SK-N-SH treated with all-trans-retinoic acid at 6 μM for 48 hours (cell line): ENCODE results near the gene SMC2.

Source experiments
- ATAC-seq: fragments of 200-7000 bp; cut with Tn5 transposase; 3 replicates; pipeline ENCODE4 v1.9.1; 2020; ENCODE audit warnings: mild to moderate bottlenecking, moderate library complexity
- ARNTL ChIP-seq: fragments of 450-650 bp; formaldehyde crosslinking; IDR thresholded peaks from 2 replicates; pipeline ENCODE4 v1.5.0; 2020; ENCODE audit warnings: low read depth, mild to moderate bottlenecking, moderate library complexity, borderline replicate concordance
- BACH2 ChIP-seq: fragments of 250-450 bp; sonication (Bioruptor Pico); IDR thresholded peaks from 2 replicates; pipeline ENCODE4 v1.9.0; 2021; ENCODE audit warnings: mild to moderate bottlenecking, borderline replicate concordance
- CSDC2 ChIP-seq: fragments of 250-450 bp; sonication (Bioruptor Pico); IDR thresholded peaks from 2 replicates; pipeline ENCODE4 v1.5.0; 2020; ENCODE audit warnings: mild to moderate bottlenecking, moderate library complexity
- CSRNP3 ChIP-seq: fragments of 250-450 bp; sonication (Bioruptor Pico); IDR thresholded peaks from 2 replicates; pipeline ENCODE4 v1.5.1; 2021; ENCODE audit warnings: mild to moderate bottlenecking, moderate library complexity
- ESRRG ChIP-seq: fragments of 250-450 bp; sonication (Bioruptor Pico); IDR thresholded peaks from 2 replicates; pipeline ENCODE4 v1.6.1; 2021; ENCODE audit warnings: mild to moderate bottlenecking
- ISL1 ChIP-seq: fragments of 250-450 bp; sonication (Bioruptor Pico); IDR thresholded peaks from 2 replicates; pipeline ENCODE4 v2.1.2; 2022; ENCODE audit warnings: mild to moderate bottlenecking, moderate library complexity
- OSR1 ChIP-seq: fragments of 250-450 bp; sonication (Bioruptor Pico); IDR thresholded peaks from 2 replicates; pipeline ENCODE4 v1.8.0; 2022; ENCODE audit warnings: moderate library complexity, mild to moderate bottlenecking, inconsistent platforms
- PPARA ChIP-seq: fragments of 250-450 bp; sonication (Bioruptor Pico); IDR thresholded peaks from 2 replicates; pipeline ENCODE4 v1.5.0; 2020; ENCODE audit warnings: mild to moderate bottlenecking, borderline replicate concordance
- RARB ChIP-seq: fragments of 250-450 bp; sonication (Bioruptor Pico); IDR thresholded peaks from 2 replicates; pipeline ENCODE4 v1.8.0; 2021; ENCODE audit warnings: mild to moderate bottlenecking, moderate library complexity
- TCF4 ChIP-seq: fragments of 250-450 bp; sonication (Bioruptor Pico); IDR thresholded peaks from 2 replicates; pipeline ENCODE4 v1.8.0; 2021; ENCODE audit warnings: mild to moderate bottlenecking, moderate library complexity, borderline replicate concordance
- TOX ChIP-seq: fragments of 250-450 bp; sonication (Bioruptor Pico); IDR thresholded peaks from 2 replicates; pipeline ENCODE4 v1.8.0; 2021; ENCODE audit warnings: mild to moderate bottlenecking, moderate library complexity, borderline replicate concordance
- TSHZ2 ChIP-seq: fragments of 250-450 bp; sonication (Bioruptor Pico); IDR thresholded peaks from 2 replicates; pipeline ENCODE4 v1.5.0; 2020; ENCODE audit warnings: mild to moderate bottlenecking, moderate library complexity
- ZC3H10 ChIP-seq: fragments of 250-450 bp; sonication (Bioruptor Pico); IDR thresholded peaks from 2 replicates; pipeline ENCODE4 v1.5.1; 2021; ENCODE audit warnings: mild to moderate bottlenecking, moderate library complexity
- ZFP3 ChIP-seq: fragments of 250-450 bp; sonication (Bioruptor Pico); IDR thresholded peaks from 2 replicates; pipeline ENCODE4 v1.5.0; 2020; ENCODE audit warnings: mild to moderate bottlenecking, moderate library complexity
- ZFP30 ChIP-seq: fragments of 450-650 bp; formaldehyde crosslinking; IDR thresholded peaks from 2 replicates; pipeline ENCODE4 v1.5.0; 2022; ENCODE audit warnings: mild to moderate bottlenecking, moderate library complexity
- ZNF565 ChIP-seq: fragments of 450-650 bp; formaldehyde crosslinking; conservative IDR thresholded peaks from 2 replicates; pipeline ENCODE4 v1.5.0; 2020; ENCODE audit warnings: low read depth, mild to moderate bottlenecking, moderate library complexity
- ZNF70 ChIP-seq: fragments of 450-650 bp; formaldehyde crosslinking; IDR thresholded peaks from 2 replicates; pipeline ENCODE4 v1.5.0; 2020; ENCODE audit warnings: mild to moderate bottlenecking, moderate library complexity
- ZNF8 ChIP-seq: fragments of 450-650 bp; formaldehyde crosslinking; IDR thresholded peaks from 2 replicates; pipeline ENCODE4 v1.5.0; 2020; ENCODE audit warnings: mild to moderate bottlenecking, moderate library complexity
- TF ChIP-seq, protein P1 (sequence below): fragments of 250-450 bp; sonication (Bioruptor Pico); IDR thresholded peaks from 2 replicates; pipeline ENCODE4 v1.8.0; 2021; ENCODE audit warnings: low read depth, mild to moderate bottlenecking, moderate library complexity, borderline replicate concordance

The SMC2 gene

GRCh38 chr9:104087894-104088293 lies 6.2 kb upstream of the SMC2 start (continued):
- TF ChIP-seq ZNF565 (CRISPR knock-in tag): no peak
- no peak for TF ChIP-seq ZNF70 (CRISPR knock-in tag)
- TF ChIP-seq CSRNP3 (CRISPR knock-in tag): no peak
- no peak for TF ChIP-seq ZFP30
- TF ChIP-seq, protein P1, sequence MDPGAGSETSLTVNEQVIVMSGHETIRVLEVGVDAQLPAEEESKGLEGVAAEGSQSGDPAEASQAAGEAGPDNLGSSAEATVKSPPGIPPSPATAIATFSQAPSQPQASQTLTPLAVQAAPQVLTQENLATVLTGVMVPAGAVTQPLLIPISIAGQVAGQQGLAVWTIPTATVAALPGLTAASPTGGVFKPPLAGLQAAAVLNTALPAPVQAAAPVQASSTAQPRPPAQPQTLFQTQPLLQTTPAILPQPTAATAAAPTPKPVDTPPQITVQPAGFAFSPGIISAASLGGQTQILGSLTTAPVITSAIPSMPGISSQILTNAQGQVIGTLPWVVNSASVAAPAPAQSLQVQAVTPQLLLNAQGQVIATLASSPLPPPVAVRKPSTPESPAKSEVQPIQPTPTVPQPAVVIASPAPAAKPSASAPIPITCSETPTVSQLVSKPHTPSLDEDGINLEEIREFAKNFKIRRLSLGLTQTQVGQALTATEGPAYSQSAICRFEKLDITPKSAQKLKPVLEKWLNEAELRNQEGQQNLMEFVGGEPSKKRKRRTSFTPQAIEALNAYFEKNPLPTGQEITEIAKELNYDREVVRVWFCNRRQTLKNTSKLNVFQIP (CRISPR knock-in tag): no peak
- TF ChIP-seq BACH2: no peak
- no peak for TF ChIP-seq PPARA

GRCh38 chr9:104088416-104088815 lies 5.7 kb upstream of the SMC2 start:
- no peak for TF ChIP-seq RARB (CRISPR knock-in tag)
- TF ChIP-seq ZFP30: no peak
- TF ChIP-seq ZNF70 (CRISPR knock-in tag): no peak
- TF ChIP-seq, all 23 proteins: peak for 0
- no peak for ATAC-seq

- TF ChIP-seq ZNF565 (CRISPR knock-in tag) (no peak), ZNF70 (CRISPR knock-in tag) (no peak), ZC3H10 (CRISPR knock-in tag) (no peak), OSR1 (CRISPR knock-in tag) (no peak), ESRRG (CRISPR knock-in tag) (no peak), ARNTL (CRISPR knock-in tag) (no peak), RARB (CRISPR knock-in tag) (no peak), ZNF8 (CRISPR knock-in tag) (no peak), TOX (CRISPR knock-in tag) (no peak), ZFP30 (no peak), ZFP3 (CRISPR knock-in tag) (no peak), TCF4 (CRISPR knock-in tag) (no peak), TSHZ2 (CRISPR knock-in tag) (no peak), CSRNP3 (CRISPR knock-in tag) (no peak)
- TF ChIP-seq, protein P1 (CRISPR knock-in tag): no peak
These were observed 3.5 kb upstream of the SMC2 start for GRCh38 chr9:104090578-104090977.

GRCh38 chr9:104091116-104091515 lies 3.0 kb upstream of the SMC2 start:
- no peak for ATAC-seq
- TF ChIP-seq ZNF8 (CRISPR knock-in tag): no peak
- TF ChIP-seq RARB (CRISPR knock-in tag): no peak
- TF ChIP-seq ZNF565 (CRISPR knock-in tag): no peak
- TF ChIP-seq TOX (CRISPR knock-in tag): no peak
- no peak for TF ChIP-seq ZFP30
- no peak for TF ChIP-seq TSHZ2 (CRISPR knock-in tag)
- TF ChIP-seq, protein P1 (CRISPR knock-in tag): no peak
- no peak for TF ChIP-seq ZNF70 (CRISPR knock-in tag)
- no peak for TF ChIP-seq ISL1 (CRISPR knock-in tag)
- no peak for TF ChIP-seq CSDC2 (CRISPR knock-in tag)
- no peak for TF ChIP-seq ARNTL (CRISPR knock-in tag)
- TF ChIP-seq ESRRG (CRISPR knock-in tag): no peak
- no peak for TF ChIP-seq CSRNP3 (CRISPR knock-in tag)

More at GRCh38 chr9:104090578-104090977, 3.5 kb upstream of the SMC2 start:
- no peak for ATAC-seq
